Measurements from ENCODE around the gene TRIM2. TPM values are rescaled to one million over a fixed set of nuclear protein-coding genes. Genes with fewer than 3 reads are reported as not detected.

TRIM2 gene
- total and polyA plus RNA-seq, 2 experiments from 2014 or later = 22.0 to 61.5 TPM

GRCh38 chr4:153333874-153334273 is 129.6 kb downstream of the TRIM2 start:
- Histone ChIP-seq H3K4me2 (no peak overlapping the region), H4K20me1 (replicated peaks; ENCODE audit: insufficient read depth) (no peaks in the 10 kb centered on the region), H3K4me1 (ENCODE audit: insufficient read depth) (peaks cover 21% of the 10 kb centered on the region), H3K9me2 (ENCODE audit: insufficient read depth) (no peaks in the 10 kb centered on the region), H3K27me3 (ENCODE audit: insufficient read depth) (no peaks in the 10 kb centered on the region), H3K79me2 (replicated peaks; ENCODE audit: insufficient read depth) (no peaks in the 10 kb centered on the region), H3K4me3 (no peak overlapping the region), H3K36me3 (ENCODE audit: insufficient read depth) (no peaks in the 10 kb centered on the region; the same call in 1 of the 2 replicates), H3K27ac (ENCODE audit: low read depth) (no peak overlapping the region), H2AFZ (no peak overlapping the region), H3F3A (replicated peaks; ENCODE audit: low read depth) (no peaks in the 10 kb centered on the region)
- no peak for TF ChIP-seq REST (IDR thresholded peaks at IDR 0.05; ENCODE audit: unreplicated experiment)
- no peak for TF ChIP-seq ETS1 (IDR thresholded peaks at IDR 0.05)
- no peak for TF ChIP-seq ZNF331 (CRISPR knock-in tag; IDR thresholded peaks at IDR 0.05; ENCODE audit: low read depth)
- TF ChIP-seq NANOG (IDR thresholded peaks at IDR 0.05; ENCODE audit: borderline replicate concordance) = no peak
- no peak for TF ChIP-seq POLR2AphosphoS5 (IDR thresholded peaks at IDR 0.05; ENCODE audit: low read depth)
- TF ChIP-seq EZH2phosphoT487 (IDR thresholded peaks at IDR 0.05; ENCODE audit: unreplicated experiment) = no peak
- TF ChIP-seq ZNF462 (CRISPR knock-in tag; IDR thresholded peaks at IDR 0.05) = no peak
- TF ChIP-seq STAT1 (IDR thresholded peaks at IDR 0.05; ENCODE audit: unreplicated experiment) = no peak
- no peak for TF ChIP-seq JUNB (IDR thresholded peaks at IDR 0.05; ENCODE audit: unreplicated experiment)
- no peak for TF ChIP-seq ZNF114 (CRISPR knock-in tag; IDR thresholded peaks at IDR 0.05)
- no peak for TF ChIP-seq CTCF (conservative IDR thresholded peaks at IDR 0.05; ENCODE audit: low read depth in 2 of 2)
- no peak for TF ChIP-seq CREB1 (CRISPR knock-in tag; IDR thresholded peaks at IDR 0.05; ENCODE audit: low read depth)
- no peak for TF ChIP-seq EZH2 (IDR thresholded peaks at IDR 0.05; ENCODE audit: low read depth, unreplicated experiment)
- H3K27ac Mint-ChIP-seq = no peak overlapping the region
- H3K27me3 Mint-ChIP-seq (ENCODE audit: insufficient read depth, low read depth, poor library complexity) = peaks cover 2% of the 10 kb centered on the region
- no peaks in the 10 kb centered on the region; the same call in 2 of the 3 replicates for H3K36me3 Mint-ChIP-seq (ENCODE audit: low read depth)
- ATAC-seq (no peak), DNase-seq (ENCODE audit: low spot score) (no peak)
- H3K9me3 Mint-ChIP-seq = no peaks in the 10 kb centered on the region
- no peak overlapping the region for H3K4me3 Mint-ChIP-seq
- peaks cover 21% of the 10 kb centered on the region for H3K4me1 Mint-ChIP-seq
